ENCODE measurements around the gene RAD23A.

RAD23A gene

GRCh38 chr19:12918253-12918652 lies 27.4 kb upstream of the RAD23A start:
- Histone ChIP-seq H3K36me3 (ENCODE audit: control insufficient read depth in 1 of 2, insufficient read depth in 2 of 2, low read depth in 1 of 2, low read length in 2 of 2) (peaks cover 11 to 17% of the 10 kb centered on the region in 2 experiments), H2BK5ac (ENCODE audit: low read depth, low read length, poor library complexity, severe bottlenecking) (no peak overlapping the region), H3K4me2 (ENCODE audit: low read length, poor library complexity, severe bottlenecking) (no peak overlapping the region), H2BK12ac (ENCODE audit: low read length in 2 of 2) (no peak overlapping the region), H3K9ac (ENCODE audit: low read length) (no peak overlapping the region), H3K27me3 (ENCODE audit: control insufficient read depth in 1 of 2, insufficient read depth in 1 of 2, low read length in 2 of 2) (no peaks in the 10 kb centered on the region), H3K18ac (ENCODE audit: low read depth in 1 of 2, low read length in 2 of 2) (no peak overlapping the region), H3K27ac (ENCODE audit: low read length, poor library complexity, severe bottlenecking) (no peak overlapping the region), H4K91ac (ENCODE audit: low read length) (no peak overlapping the region), H3K9me3 (ENCODE audit: control insufficient read depth, low read length) (no peaks in the 10 kb centered on the region), H3K14ac (ENCODE audit: low read length in 2 of 2) (no peak overlapping the region), H3K4me3 (ENCODE audit: insufficient read depth in 1 of 2, low read depth in 1 of 2, low read length in 2 of 2) (no peak overlapping the region), H3K4ac (ENCODE audit: low read depth in 1 of 2, low read length in 2 of 2) (no peak overlapping the region), H2BK120ac (ENCODE audit: low read depth, low read length) (no peak overlapping the region), H2BK15ac (ENCODE audit: low read depth, poor library complexity, severe bottlenecking) (no peak overlapping the region), H4K8ac (ENCODE audit: low read length) (no peak overlapping the region), H3K79me1 (replicated peaks; ENCODE audit: low read length, poor library complexity, severe bottlenecking) (no peaks in the 10 kb centered on the region), H3K4me1 (ENCODE audit: control insufficient read depth, insufficient read depth, low read depth, low read length) (peaks cover 3% of the 10 kb centered on the region), H3K23ac (ENCODE audit: low read length in 2 of 2) (no peak overlapping the region), H2AFZ (ENCODE audit: low read depth, low read length) (no peak overlapping the region), H2AK5ac (ENCODE audit: low read length, severe bottlenecking) (no peak overlapping the region)
- no peak for DNase-seq
- WGBS: 95% methylated on average over 14 of the region's 14 CpGs

DNA sequence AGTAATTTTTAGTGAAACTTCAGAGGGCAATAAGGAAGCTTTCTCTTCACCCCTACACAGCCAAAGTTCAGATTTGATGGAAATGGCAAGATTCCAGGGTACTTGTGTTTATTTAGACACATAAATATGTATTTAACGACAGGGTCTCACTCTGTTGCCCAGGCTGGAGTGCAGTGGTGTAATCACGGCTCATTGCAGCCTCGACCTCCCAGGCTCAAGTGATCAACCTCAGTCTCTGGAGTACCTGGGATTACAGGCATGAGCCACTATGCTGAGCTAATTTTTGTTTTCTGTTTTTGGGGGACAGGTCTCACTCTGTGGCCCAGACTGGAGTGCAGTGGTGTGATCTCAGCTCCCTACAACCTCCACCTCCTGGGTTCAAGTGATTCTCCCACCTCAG lies 24.6 kb upstream of the RAD23A start:
- Histone ChIP-seq H2BK120ac (ENCODE audit: low read depth, low read length) (no peak overlapping the region), H3K4ac (ENCODE audit: low read depth in 1 of 2, low read length in 2 of 2) (no peak overlapping the region), H3K9me3 (ENCODE audit: control insufficient read depth, low read length) (no peaks in the 10 kb centered on the region), H2BK12ac (ENCODE audit: low read length in 2 of 2) (no peak overlapping the region), H3K9ac (ENCODE audit: low read length) (no peak overlapping the region), H3K4me2 (ENCODE audit: low read length, poor library complexity, severe bottlenecking) (no peak overlapping the region), H2AFZ (ENCODE audit: low read depth, low read length) (no peak overlapping the region), H3K27me3 (ENCODE audit: control insufficient read depth in 1 of 2, insufficient read depth in 1 of 2, low read length in 2 of 2) (no peaks in the 10 kb centered on the region), H2BK5ac (ENCODE audit: low read depth, low read length, poor library complexity, severe bottlenecking) (no peak overlapping the region), H3K27ac (ENCODE audit: low read length, poor library complexity, severe bottlenecking) (no peak overlapping the region), H3K36me3 (ENCODE audit: control insufficient read depth in 1 of 2, insufficient read depth in 2 of 2, low read depth in 1 of 2, low read length in 2 of 2) (peaks cover 33 to 43% of the 10 kb centered on the region in 2 experiments), H4K91ac (ENCODE audit: low read length) (no peak overlapping the region), H3K79me1 (replicated peaks; ENCODE audit: low read length, poor library complexity, severe bottlenecking) (peaks cover 8% of the 10 kb centered on the region), H3K23ac (ENCODE audit: low read length in 2 of 2) (no peak overlapping the region), H3K4me1 (ENCODE audit: control insufficient read depth, insufficient read depth, low read depth, low read length) (peaks cover 3% of the 10 kb centered on the region), H3K18ac (ENCODE audit: low read depth in 1 of 2, low read length in 2 of 2) (no peak overlapping the region), H2AK5ac (ENCODE audit: low read length, severe bottlenecking) (no peak overlapping the region), H3K4me3 (ENCODE audit: insufficient read depth in 1 of 2, low read depth in 1 of 2, low read length in 2 of 2) (no peak overlapping the region), H2BK15ac (ENCODE audit: low read depth, poor library complexity, severe bottlenecking) (no peak overlapping the region), H4K8ac (ENCODE audit: low read length) (no peak overlapping the region), H3K14ac (ENCODE audit: low read length in 2 of 2) (no peak overlapping the region)
- DNase-seq: no peak
- 84% methylated on average over 3 of the region's 3 CpGs for WGBS

DNA sequence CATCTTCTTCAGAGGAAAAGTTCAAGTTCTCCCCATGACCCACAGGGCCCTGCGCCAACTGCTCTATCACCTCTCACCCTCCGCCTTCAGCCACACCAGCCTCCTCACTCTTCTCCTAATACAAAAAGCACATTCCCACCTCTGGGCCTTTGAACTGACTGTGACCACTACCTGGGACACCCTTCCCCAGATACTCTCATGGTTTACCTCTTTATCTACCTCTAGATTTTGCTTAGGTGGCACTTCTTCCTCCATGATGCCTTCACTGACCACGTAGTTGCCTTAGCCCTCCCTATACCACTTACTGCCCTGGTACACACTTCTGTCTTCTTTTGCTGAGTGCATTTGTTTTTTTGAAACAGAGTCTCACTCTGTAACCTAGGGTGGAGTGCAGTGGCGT lies 22.7 kb upstream of the RAD23A start:
- Histone ChIP-seq H2BK15ac (ENCODE audit: low read depth, poor library complexity, severe bottlenecking) (no peak overlapping the region), H4K91ac (ENCODE audit: low read length) (no peak overlapping the region), H3K36me3 (ENCODE audit: control insufficient read depth in 1 of 2, insufficient read depth in 2 of 2, low read depth in 1 of 2, low read length in 2 of 2) (peaks cover 46 to 59% of the 10 kb centered on the region in 2 experiments), H3K18ac (ENCODE audit: low read depth in 1 of 2, low read length in 2 of 2) (no peak overlapping the region), H3K9me3 (ENCODE audit: control insufficient read depth, low read length) (no peaks in the 10 kb centered on the region), H2AK5ac (ENCODE audit: low read length, severe bottlenecking) (no peak overlapping the region), H3K27me3 (ENCODE audit: control insufficient read depth in 1 of 2, insufficient read depth in 1 of 2, low read length in 2 of 2) (no peaks in the 10 kb centered on the region), H3K14ac (ENCODE audit: low read length in 2 of 2) (no peak overlapping the region), H4K8ac (ENCODE audit: low read length) (no peak overlapping the region), H3K27ac (ENCODE audit: low read length, poor library complexity, severe bottlenecking) (no peak overlapping the region), H2BK5ac (ENCODE audit: low read depth, low read length, poor library complexity, severe bottlenecking) (no peak overlapping the region), H3K4me2 (ENCODE audit: low read length, poor library complexity, severe bottlenecking) (no peak overlapping the region), H3K4ac (ENCODE audit: low read depth in 1 of 2, low read length in 2 of 2) (no peak overlapping the region), H2BK120ac (ENCODE audit: low read depth, low read length) (no peak overlapping the region), H2BK12ac (ENCODE audit: low read length in 2 of 2) (no peak overlapping the region), H3K23ac (ENCODE audit: low read length in 2 of 2) (no peak overlapping the region), H3K4me3 (ENCODE audit: insufficient read depth in 1 of 2, low read depth in 1 of 2, low read length in 2 of 2) (no peak overlapping the region), H3K79me1 (replicated peaks; ENCODE audit: low read length, poor library complexity, severe bottlenecking) (peaks cover 11% of the 10 kb centered on the region), H2AFZ (ENCODE audit: low read depth, low read length) (no peak overlapping the region), H3K9ac (ENCODE audit: low read length) (no peak overlapping the region), H3K4me1 (ENCODE audit: control insufficient read depth, insufficient read depth, low read depth, low read length) (peaks cover 3% of the 10 kb centered on the region)
- DNase-seq: no peak
- WGBS: over 99% methylated on average over 4 of the region's 4 CpGs

GRCh38 chr19:12924621-12925310 lies 20.9 kb upstream of the RAD23A start:
- no peak overlapping the region for H3K18ac ChIP-seq (ENCODE audit: low read depth in 1 of 2, low read length in 2 of 2)
- H3K36me3 ChIP-seq (ENCODE audit: control insufficient read depth in 1 of 2, insufficient read depth in 2 of 2, low read depth in 1 of 2, low read length in 2 of 2): peaks cover 63 to 74% of the 10 kb centered on the region in 2 experiments
- no peak for DNase-seq
- no peak overlapping the region for H3K4ac ChIP-seq (ENCODE audit: low read depth in 1 of 2, low read length in 2 of 2)
- no peak overlapping the region for H3K4me3 ChIP-seq (ENCODE audit: insufficient read depth in 1 of 2, low read depth in 1 of 2, low read length in 2 of 2)
- no peak overlapping the region for H3K27ac ChIP-seq (ENCODE audit: low read length, poor library complexity, severe bottlenecking)
- no peaks in the 10 kb centered on the region for H3K9me3 ChIP-seq (ENCODE audit: control insufficient read depth, low read length)
- H2BK15ac ChIP-seq (ENCODE audit: low read depth, poor library complexity, severe bottlenecking): no peak overlapping the region
- no peak overlapping the region for H3K14ac ChIP-seq (ENCODE audit: low read length in 2 of 2)
- H3K27me3 ChIP-seq (ENCODE audit: control insufficient read depth in 1 of 2, insufficient read depth in 1 of 2, low read length in 2 of 2): no peaks in the 10 kb centered on the region
- WGBS: 99% methylated on average over 29 of the region's 29 CpGs
- H4K8ac ChIP-seq (ENCODE audit: low read length): peak overlapping the region; percentile 17
- H3K79me1 ChIP-seq (replicated peaks; ENCODE audit: low read length, poor library complexity, severe bottlenecking): peaks cover 23% of the 10 kb centered on the region
- H2AFZ ChIP-seq (ENCODE audit: low read depth, low read length): no peak overlapping the region
- H3K23ac ChIP-seq (ENCODE audit: low read length in 2 of 2): no peak overlapping the region
- no peak overlapping the region for H4K91ac ChIP-seq (ENCODE audit: low read length)
- no peak overlapping the region for H3K9ac ChIP-seq (ENCODE audit: low read length)
- no peaks in the 10 kb centered on the region for H3K4me1 ChIP-seq (ENCODE audit: control insufficient read depth, insufficient read depth, low read depth, low read length)
- no peak overlapping the region for H2BK120ac ChIP-seq (ENCODE audit: low read depth, low read length)
- H2AK5ac ChIP-seq (ENCODE audit: low read length, severe bottlenecking): no peak overlapping the region
- no peak overlapping the region for H2BK12ac ChIP-seq (ENCODE audit: low read length in 2 of 2)
- H3K4me2 ChIP-seq (ENCODE audit: low read length, poor library complexity, severe bottlenecking): no peak overlapping the region
- no peak overlapping the region for H2BK5ac ChIP-seq (ENCODE audit: low read depth, low read length, poor library complexity, severe bottlenecking)
